Endothelial cell of coronary artery (primary cell): ENCODE measurements around the gene CCDC191. TPM values are rescaled to one million over a fixed set of nuclear protein-coding genes. Genes with fewer than 3 reads are reported as not detected.

Source experiments
- total RNA-seq: library from RNA; depleted of rRNA; stranded (reverse); fragments of >200 nt; gene quantifications from 2 replicates; pipeline ENCODE4 v1.2.3, GENCODE V29; 2014

Gene CCDC191, protein sequence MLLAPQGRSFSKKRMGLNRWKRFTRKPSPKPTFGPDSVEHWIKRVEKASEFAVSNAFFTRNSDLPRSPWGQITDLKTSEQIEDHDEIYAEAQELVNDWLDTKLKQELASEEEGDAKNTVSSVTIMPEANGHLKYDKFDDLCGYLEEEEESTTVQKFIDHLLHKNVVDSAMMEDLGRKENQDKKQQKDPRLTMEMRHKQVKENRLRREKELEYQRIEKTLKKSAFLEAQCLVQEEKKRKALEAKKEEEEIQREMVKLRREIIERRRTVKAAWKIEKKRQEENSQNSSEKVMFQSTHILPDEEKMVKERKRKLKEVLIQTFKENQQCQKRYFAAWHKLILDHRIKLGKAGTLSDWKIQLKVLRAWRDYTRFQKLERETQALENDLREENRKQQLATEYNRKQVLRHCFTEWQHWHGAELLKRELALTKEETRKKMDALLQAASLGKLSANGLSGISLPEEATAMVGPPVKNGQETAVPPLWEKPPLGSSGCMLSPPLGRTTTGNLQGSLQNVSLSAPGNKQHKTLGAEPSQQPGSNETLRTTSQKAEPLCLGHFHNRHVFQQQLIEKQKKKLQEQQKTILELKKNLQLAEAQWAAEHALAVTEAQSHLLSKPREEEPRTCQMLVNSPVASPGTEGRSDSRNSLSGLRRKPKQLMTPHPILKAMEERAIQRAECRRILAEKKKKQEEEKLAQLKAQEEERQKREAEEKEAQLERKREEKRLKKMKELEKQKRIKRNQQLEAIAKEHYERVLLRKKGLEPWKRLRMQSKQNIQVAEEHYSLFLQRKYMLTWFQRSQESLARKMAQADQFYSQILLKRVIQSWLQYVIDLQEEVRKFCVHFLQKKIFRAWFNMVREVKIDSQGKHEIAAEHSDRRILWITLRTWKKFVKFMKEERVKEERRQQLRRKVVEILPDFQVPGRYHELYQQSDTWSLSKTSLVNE
- total RNA-seq, result 1.6 and 2.2 TPM in 2 replicates

DNA sequence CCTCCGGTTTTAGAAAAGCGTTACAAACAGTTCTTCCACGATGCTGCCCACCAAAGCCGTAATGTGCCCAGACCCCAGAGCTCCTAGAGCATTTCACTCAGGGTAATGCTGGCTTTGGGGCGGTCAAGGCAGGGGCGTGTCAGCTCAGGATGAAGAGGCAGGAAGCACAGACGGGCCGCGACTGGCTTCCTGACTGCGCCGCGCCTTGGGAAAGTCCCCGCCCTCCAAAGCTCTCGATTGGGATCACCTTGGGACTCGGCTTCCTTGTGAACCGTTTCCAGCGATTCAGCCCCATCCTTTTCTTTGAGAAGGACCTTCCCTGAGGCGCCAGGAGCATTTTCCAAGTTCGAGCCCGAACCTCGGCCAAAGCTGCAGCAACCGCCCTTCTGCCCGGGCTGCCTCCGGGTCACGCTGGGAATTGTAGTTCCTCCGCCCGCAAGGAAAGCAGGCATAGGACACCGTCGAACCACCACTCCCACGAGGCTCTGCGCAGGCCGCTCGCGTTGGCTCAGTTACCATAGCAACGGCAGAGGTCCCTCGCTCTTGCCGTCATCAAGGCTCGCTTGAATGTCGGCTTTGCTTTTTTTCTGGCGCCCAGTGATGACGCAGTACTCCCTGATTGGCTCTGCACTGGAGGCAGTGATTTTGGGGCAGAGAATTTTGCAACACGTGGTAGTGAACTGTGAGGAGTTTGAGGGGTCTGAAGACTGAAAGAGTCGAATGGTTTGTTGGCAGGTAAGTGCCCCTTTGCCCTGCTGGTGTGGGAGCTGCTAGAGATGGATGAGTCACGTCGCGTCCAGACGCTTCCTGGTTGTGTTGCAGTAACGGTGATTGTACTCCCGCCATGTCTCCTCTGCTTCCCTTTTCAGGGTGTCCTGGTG is at the start of gene CCDC191, which contains the start of gene QTRT2:
TSS of gene CCDC191 (minus strand) at position 397 of the 881 bp plus-strand sequence. CDS start at position 337, 60 bp downstream.
TSS of gene QTRT2 (plus strand) at position 608 of the 881 bp plus-strand sequence. CDS start 8,521 bp downstream, outside the sequence.

DNA sequence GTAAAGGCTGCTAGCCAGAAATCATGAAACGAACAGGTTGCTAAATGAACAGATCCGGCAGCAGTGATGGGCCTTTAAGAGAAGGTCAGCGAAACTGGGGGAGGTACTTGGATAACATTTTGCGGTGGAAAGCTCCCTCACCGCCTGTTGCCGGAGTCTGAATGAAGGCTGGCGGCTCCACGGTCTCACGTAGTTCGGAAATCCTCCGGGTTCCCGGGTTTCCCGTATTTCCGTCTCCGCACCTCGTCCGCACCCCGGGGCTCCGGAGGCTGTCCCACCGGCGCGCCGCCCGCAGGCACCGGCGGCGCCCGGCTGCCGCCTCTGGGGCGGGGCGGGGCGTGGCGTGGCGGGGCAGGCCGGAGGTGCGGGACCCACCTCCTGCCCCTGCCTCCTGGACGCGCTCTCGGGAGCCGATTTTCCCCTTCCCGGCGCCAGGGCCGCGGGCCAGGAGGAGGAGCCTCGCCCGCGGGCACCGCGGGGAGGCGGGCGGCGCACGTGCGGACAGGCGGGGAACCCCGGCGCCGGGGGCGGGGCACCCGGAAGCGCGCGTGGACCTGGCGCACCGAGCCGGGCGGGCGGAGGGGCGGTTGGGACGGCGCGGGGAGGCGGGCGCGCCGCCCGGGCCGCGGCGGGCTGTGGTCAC is 108.8 kb downstream of the CCDC191 start, which contains the start of gene ZDHHC23:
TSS of gene ZDHHC23 (plus strand) at position 642 of the 643 bp plus-strand sequence. CDS start 790 bp downstream, outside the sequence.

Other genes starting within 250 kb of the CCDC191 start
- 16.2 and 22.1 TPM in 2 replicates for gene GRAMD1C, start 217.7 kb downstream of the CCDC191 start, total RNA-seq
- 1.9 and 2.5 TPM in 2 replicates for gene ZDHHC23, start 108.5 kb downstream of the CCDC191 start, total RNA-seq
- gene QTRT2, start 211 bp upstream of the CCDC191 start, total RNA-seq, result 30.5 and 33.0 TPM in 2 replicates
- not detected in 2 replicates for gene DRD3, start 122.5 kb upstream of the CCDC191 start, total RNA-seq
- gene ZNF80, start 181.1 kb upstream of the CCDC191 start, total RNA-seq, result not detected in 2 replicates
- not detected in 2 replicates for gene TIGIT, start 237.5 kb upstream of the CCDC191 start, total RNA-seq